SK-MEL-5 (cell line): ENCODE measurements around the gene SLX1A. TPM values are rescaled to one million over a fixed set of nuclear protein-coding genes. Genes with fewer than 3 reads are reported as not detected.
"Not testable (repeated sequence)": the region's sequence is repeated elsewhere in the genome, so short reads cannot be mapped to it uniquely, and the experiment has no call there.

Experiments
- DNase-seq: peaks from one replicate; pipeline ENCODE4 v3.0.0-alpha.2; 2016; ENCODE audit warnings: low read depth, low spot score
- in situ Hi-C: cut with HindIII; loops from 2 replicates; pipeline ENCODE4 v1.10.0; 2016; ENCODE audit warnings: low sequenced_read_pairs, high pct_unique_total_duplicates, low pct_unique_long_range_greater_than_20kb
- polyA plus RNA-seq, 2 experiments: library from polyadenylated mRNA; depleted of rRNA; stranded (reverse); fragments of >200 nt; gene quantifications; 2 replicates each; pipeline ENCODE4 v1.2.3, GENCODE V29; 2015
- total RNA-seq: library from RNA; depleted of rRNA; stranded (reverse); fragments of >200 nt; shearing (Covaris generic); gene quantifications from 2 replicates; pipeline ENCODE4 v1.2.3, GENCODE V29; 2014; rRNA removed

SLX1A gene
- total RNA-seq, result 23.9 and 27.8 TPM in 2 replicates
- polyA plus RNA-seq (2015; cell fraction: cytosol; rRNA removed), result 19.8 and 27.2 TPM in 2 replicates
- 93.2 and 105 TPM in 2 replicates for polyA plus RNA-seq (2015; cell fraction: nucleus; rRNA removed)

- DNase-seq, in situ Hi-C loops: not testable (repeated sequence)
Observed at GRCh38 chr16:30193615-30194014, at the start of gene SLX1A, which contains the start of gene BOLA2B. SLX1A (plus strand) TSS chr16:30193875; CDS start chr16:30194085, 210 bp downstream. BOLA2B (minus strand) TSS chr16:30193666; CDS start chr16:30193595, 71 bp downstream.

DNA sequence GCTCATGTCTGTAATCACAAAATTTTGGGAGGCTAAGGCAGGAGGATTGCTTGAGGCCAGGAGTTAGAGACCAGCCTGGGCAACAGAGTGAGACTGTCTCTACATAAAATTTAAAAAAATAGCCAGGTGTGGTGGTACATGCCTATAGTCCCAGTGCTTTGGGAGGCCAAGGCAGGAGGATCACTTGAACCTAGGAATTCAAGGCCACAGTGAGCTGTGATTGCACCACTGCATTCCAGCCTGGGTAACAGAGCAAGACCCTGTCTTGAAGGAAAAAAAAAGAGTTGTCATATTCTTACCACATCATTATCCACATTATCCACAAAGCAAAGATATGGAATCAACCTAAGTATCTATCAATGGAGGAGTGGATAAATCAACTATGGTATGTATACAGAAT, 49.7 kb upstream of the SLX1A start:
- no peak for DNase-seq
- in situ Hi-C loops, result no loop called here

DNA sequence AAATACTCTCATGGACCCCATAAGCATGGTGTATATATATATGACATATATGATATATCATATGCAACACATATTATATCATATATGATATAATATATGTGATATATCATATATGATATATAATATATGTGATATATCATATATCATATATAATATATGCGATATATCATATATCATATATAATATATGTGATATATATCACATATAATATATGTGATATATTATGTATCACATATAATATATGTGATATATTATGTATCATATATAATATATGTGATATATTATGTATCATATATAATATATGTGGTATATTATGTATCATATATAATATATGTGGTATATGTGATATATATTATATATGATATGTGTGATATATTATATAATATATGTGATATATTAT, 48.8 kb upstream of the SLX1A start:
- in situ Hi-C loops, result no loop called here
- no peak for DNase-seq

DNA sequence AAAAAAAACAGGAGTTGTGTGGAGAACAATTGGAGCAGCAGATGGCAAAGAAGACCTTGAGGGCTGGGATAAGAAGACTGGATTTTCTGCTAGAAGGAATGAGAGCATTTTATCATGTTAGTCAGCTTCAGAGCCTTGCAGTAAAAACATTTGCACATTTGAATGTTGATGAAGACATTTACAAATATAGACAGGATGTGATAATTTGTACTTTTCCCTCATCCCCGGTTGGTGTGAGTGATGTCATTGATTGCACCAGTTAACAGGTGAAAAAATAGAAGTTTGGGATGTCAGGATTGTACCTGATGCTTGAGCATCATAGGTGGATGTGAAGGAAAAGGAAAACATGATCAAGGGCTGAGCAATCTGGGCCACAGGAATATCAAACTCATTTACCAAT, 48.0 kb upstream of the SLX1A start:
- in situ Hi-C loops, result no loop called here

DNA sequence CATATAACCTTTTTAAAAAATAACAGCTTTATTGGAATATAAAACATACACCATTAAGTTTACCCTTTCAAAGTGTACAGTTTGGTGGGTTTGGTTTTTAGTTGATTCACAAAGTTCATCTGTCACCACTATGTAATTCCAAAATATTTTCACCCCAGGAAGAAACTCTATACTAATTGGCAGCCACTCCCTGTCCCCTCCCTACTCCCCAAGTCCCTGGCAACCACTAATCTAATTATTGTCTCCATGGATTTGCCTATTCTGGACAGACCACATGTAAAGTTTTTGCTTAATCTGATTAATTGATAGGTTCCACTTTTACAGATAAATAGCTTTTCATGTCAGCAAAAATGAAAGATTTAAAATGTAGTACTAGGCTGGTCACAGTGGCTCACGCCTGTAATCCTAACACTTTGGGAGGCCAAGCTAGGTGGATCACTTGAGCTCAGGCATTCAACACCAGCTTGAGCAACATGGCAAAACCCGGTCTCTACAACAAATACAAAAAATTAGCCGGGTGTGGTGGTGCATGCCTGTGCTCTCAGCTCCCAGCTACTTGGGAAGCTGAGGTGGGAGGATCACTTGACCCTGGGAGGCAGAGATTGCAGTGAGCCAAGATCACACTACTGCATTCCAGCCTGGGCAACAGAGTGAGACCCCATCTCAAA, 45.7 kb upstream of the SLX1A start:
- in situ Hi-C loops, result no loop called here
- no peak for DNase-seq

More for the DNA sequence above, 48.0 kb upstream of the SLX1A start:
- DNase-seq, result no peak

- in situ Hi-C loops, result no loop called here
- no peak for DNase-seq
Observed at GRCh38 chr16:30149250-30149930, 44.3 kb upstream of the SLX1A start.

- no peak for DNase-seq
- in situ Hi-C loops, result no loop called here
Observed at GRCh38 chr16:30151091-30151490, 42.6 kb upstream of the SLX1A start.

DNA sequence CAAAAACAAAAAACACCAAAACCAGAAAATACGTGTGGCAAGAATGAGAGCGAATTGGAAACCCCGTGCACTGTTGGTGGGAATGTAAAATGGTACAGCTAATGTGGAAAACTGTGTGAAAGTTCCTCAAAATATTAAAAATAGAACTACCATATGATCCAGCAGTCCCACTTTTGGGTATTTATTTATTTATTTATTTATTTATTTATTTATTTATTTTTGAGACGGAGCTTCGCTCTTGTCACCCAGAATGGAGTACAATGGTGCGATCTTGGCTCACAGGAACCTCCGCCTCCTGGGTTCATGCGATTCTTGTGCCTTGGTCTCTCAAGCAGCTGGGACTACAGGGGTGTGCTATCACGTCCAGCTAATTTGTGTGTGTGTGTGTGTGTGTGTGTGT, 41.2 kb upstream of the SLX1A start:
- DNase-seq, result no peak
- in situ Hi-C loops, result no loop called here

DNA sequence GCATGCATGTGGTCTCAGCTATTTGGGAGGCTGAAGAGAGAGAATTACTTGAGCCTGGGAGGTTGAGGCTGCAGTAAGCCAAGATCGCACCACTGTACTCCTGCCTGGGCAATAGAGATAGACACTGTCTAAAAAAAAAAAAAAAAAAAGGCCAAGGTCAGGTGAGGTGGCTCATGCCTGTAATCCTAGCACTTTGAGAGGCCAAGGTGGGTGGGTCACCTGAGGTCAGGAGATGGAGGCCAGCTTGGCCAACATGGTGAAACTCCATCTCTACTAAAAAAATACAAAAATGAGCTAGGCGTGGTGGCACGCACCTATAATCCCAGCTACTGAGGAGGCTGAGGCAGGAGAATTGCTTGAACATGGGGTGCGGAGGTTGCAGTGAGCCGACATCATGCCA, 38.5 kb upstream of the SLX1A start:
- in situ Hi-C loops, result no loop called here
- no peak for DNase-seq

DNA sequence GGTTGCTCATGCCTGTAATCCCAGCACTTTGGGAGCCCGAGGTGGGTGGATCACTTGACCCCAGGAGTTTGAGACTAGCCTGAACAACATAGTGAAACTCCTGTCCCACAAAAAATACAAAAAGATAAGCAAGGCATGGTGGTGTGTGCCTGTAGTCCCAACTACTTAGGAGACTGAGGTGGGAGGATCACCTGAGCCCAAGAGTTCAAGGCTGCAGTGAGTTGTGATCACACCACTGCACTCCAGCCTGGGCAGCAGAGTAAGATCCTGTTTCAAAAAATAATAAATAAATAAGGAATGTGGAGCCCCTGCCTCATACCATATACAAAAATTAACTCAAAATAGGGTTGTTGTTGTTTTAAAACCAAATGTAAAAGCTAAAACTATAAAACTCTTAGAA, 36.5 kb upstream of the SLX1A start:
- DNase-seq, result no peak
- in situ Hi-C loops, result no loop called here

DNA sequence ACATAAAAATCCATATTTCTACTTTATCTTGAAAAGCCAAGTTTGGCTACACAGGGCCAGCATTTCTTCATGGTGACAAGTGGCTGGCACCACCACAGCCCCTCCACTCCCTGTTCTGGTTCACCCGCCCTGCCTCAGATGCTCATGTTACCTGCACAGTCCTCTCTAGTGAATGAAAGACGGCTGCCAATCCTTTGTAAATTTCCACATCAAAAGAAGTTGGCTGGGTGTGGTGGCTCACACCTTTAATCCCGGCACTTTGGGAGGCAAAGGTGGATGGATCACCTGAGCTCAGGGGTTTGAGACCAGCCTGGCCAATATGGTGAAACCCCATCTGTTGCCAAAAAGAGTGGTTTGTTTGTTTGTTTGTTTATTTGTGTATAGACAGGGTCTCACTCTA, 30.1 kb upstream of the SLX1A start:
- no peak for DNase-seq
- in situ Hi-C loops, result no loop called here

GRCh38 chr16:30166202-30166902, 27.3 kb upstream of the SLX1A start:
- no peak for DNase-seq
- in situ Hi-C loops, result no loop called here

DNA sequence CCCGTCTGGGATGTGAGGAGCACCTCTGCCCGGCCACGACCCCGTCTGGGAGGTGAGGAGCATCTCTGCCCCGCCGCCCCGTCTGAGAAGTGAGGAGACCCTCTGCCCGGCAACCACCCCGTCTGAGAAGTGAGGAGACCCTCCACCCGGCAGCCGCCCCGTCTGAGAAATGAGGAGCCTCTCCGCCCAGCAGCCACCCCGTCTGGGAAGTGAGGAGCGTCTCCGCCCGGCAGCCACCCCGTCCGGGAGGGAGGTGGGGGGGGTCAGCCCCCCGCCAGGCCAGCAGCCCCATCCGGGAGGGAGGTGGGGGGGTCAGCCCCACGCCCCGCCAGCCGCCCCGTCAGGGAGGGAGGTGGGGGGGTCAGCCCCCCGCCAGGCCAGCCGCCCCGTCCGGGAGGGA, 24.9 kb upstream of the SLX1A start:
- in situ Hi-C loops, DNase-seq: not testable (repeated sequence)

GRCh38 chr16:30169416-30169815, 24.3 kb upstream of the SLX1A start:
- in situ Hi-C loops, DNase-seq: not testable (repeated sequence)

GRCh38 chr16:30170145-30170544, 23.5 kb upstream of the SLX1A start:
- in situ Hi-C loops, DNase-seq: not testable (repeated sequence)

DNA sequence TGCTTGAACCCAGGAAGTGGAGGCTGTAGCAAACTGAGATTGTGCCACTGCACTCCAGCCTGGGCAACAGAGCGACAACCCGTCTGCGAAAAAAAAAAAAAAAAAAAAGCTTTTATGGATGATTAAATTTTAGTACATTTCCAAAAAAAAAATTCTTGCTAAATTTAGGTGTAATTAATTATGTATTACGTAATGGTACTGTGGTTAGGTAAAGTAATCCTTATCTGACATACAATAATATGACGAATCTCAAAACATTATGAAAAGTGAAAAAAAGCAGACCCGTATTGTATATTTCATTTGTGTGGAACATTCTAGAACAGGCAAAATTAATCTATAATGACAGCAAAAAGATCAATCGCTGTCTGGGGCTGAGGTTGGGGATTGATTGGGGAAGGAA, 20.6 kb upstream of the SLX1A start:
- DNase-seq, result no peak
- in situ Hi-C loops, result no loop called here

- in situ Hi-C loops, DNase-seq: not testable (repeated sequence)
Observed at GRCh38 chr16:30176876-30177275, 16.8 kb upstream of the SLX1A start.

GRCh38 chr16:30179195-30179594, 14.5 kb upstream of the SLX1A start:
- in situ Hi-C loops, result no loop called here
- no peak for DNase-seq
